HepG2 (cell line): Measurements from ENCODE around the gene TMEM8B. TPM values are rescaled to one million over a fixed set of nuclear protein-coding genes. Genes with fewer than 3 reads are reported as not detected.

Experiments used
- BORCS8-MEF2B ChIP-seq: sonication (generic); formaldehyde crosslinking; IDR thresholded peaks from 2 replicates; pipeline ENCODE4 v1.8.0; 2022; ENCODE audit warnings: mild to moderate bottlenecking, missing genetic modification reagents
- CSRNP1 ChIP-seq: sonication (generic); formaldehyde crosslinking; IDR thresholded peaks from 2 replicates; pipeline ENCODE4 v1.8.1; 2023; ENCODE audit warnings: mild to moderate bottlenecking, missing genetic modification reagents
- DNMT1 ChIP-seq: sonication (generic); formaldehyde crosslinking; IDR thresholded peaks from 2 replicates; pipeline ENCODE4 v1.5.1; 2020; ENCODE audit warnings: mild to moderate bottlenecking, missing genetic modification reagents
- ESRRA ChIP-seq: sonication (generic); formaldehyde crosslinking; IDR thresholded peaks from 2 replicates; pipeline ENCODE4 v1.5.1; 2020; ENCODE audit warnings: mild to moderate bottlenecking, low read depth, missing genetic modification reagents
- JUN ChIP-seq: sonication (generic); formaldehyde crosslinking; IDR thresholded peaks from 2 replicates; pipeline ENCODE4 v1.4.0; 2020; ENCODE audit warnings: mild to moderate bottlenecking, missing genetic modification reagents
- MTF2 ChIP-seq: sonication (generic); formaldehyde crosslinking; IDR thresholded peaks from 2 replicates; pipeline ENCODE4 v1.5.0; 2020; ENCODE audit warnings: missing genetic modification reagents, borderline replicate concordance
- RFXANK ChIP-seq: IDR thresholded peaks from 2 replicates; pipeline ENCODE4 v1.6.1; 2016
- RFXAP ChIP-seq: sonication (generic); formaldehyde crosslinking; IDR thresholded peaks from 2 replicates; pipeline ENCODE4 v1.4.0; 2020; ENCODE audit warnings: missing genetic modification reagents, borderline replicate concordance
- SSRP1 ChIP-seq: IDR thresholded peaks from 2 replicates; pipeline ENCODE4 v1.6.1; 2016; ENCODE audit warnings: control low read depth
- SYNCRIP ChIP-seq: fragments of 200-400 bp; formaldehyde crosslinking; IDR thresholded peaks from 2 replicates; pipeline ENCODE4 v1.6.1; 2018; ENCODE audit warnings: mild to moderate bottlenecking, low read depth, low read length; ENCODE audit not compliant: insufficient read depth
- TFDP2 ChIP-seq: sonication (generic); formaldehyde crosslinking; IDR thresholded peaks from 2 replicates; pipeline ENCODE4 v1.4.0; 2020; ENCODE audit warnings: missing genetic modification reagents
- THYN1 ChIP-seq: sonication (generic); formaldehyde crosslinking; IDR thresholded peaks from 2 replicates; pipeline ENCODE4 v1.8.1; 2023; ENCODE audit warnings: low read depth, mild to moderate bottlenecking, moderate library complexity, missing genetic modification reagents, borderline replicate concordance
- ZNF224 ChIP-seq: sonication (generic); formaldehyde crosslinking; IDR thresholded peaks from 2 replicates; pipeline ENCODE4 v1.5.0; 2020; ENCODE audit warnings: mild to moderate bottlenecking, missing genetic modification reagents
- ZNF562 ChIP-seq: sonication (generic); formaldehyde crosslinking; IDR thresholded peaks from 2 replicates; pipeline ENCODE4 v1.8.0; 2022; ENCODE audit warnings: missing genetic modification reagents, borderline replicate concordance
- ZNF609 ChIP-seq: sonication (generic); formaldehyde crosslinking; IDR thresholded peaks from 2 replicates; pipeline ENCODE4 v1.4.0; 2020; ENCODE audit warnings: mild to moderate bottlenecking, missing genetic modification reagents, borderline replicate concordance
- ZNF710 ChIP-seq: sonication (generic); formaldehyde crosslinking; IDR thresholded peaks from 2 replicates; pipeline ENCODE4 v1.5.0; 2020; ENCODE audit warnings: mild to moderate bottlenecking, missing genetic modification reagents, borderline replicate concordance
- polyA plus RNA-seq, 8 experiments: library from polyadenylated mRNA; depleted of rRNA in 3 of 8; stranded (reverse) in 7 of 8; unstranded in 1 of 8; fragments of >200 nt; fragmentation: Illumina TruSeq in 4 of 8; extraction: Trizol in 4 of 8; gene quantifications; 2 replicates each; pipeline versions ENCODE4 v1.2.1 to v1.2.3, GENCODE V29; 2011 to 2016; ENCODE audit warnings: low read depth in 4 of 8, missing spikeins in 1 of 8, mixed read lengths in 1 of 8; ENCODE audit not compliant: insufficient read depth in 1 of 8
- total RNA-seq, 5 experiments: library from RNA; depleted of rRNA; stranded (reverse); fragments of >200 nt; fragmentation: Illumina TruSeq; extraction: Trizol; gene quantifications; 2 replicates each; pipeline ENCODE4 v1.2.3, GENCODE V29; 2016; ENCODE audit warnings: low read depth in 1 of 5
- TF ChIP-seq, protein P1 (sequence below): IDR thresholded peaks from 2 replicates; pipeline ENCODE4 v1.6.1; 2016; ENCODE audit warnings: mild to moderate bottlenecking, missing biosample characterization, missing genetic modification reagents
- TF ChIP-seq, protein P2 (sequence below): sonication (generic); formaldehyde crosslinking; IDR thresholded peaks from 2 replicates; pipeline ENCODE4 v1.8.1; 2023; ENCODE audit warnings: missing genetic modification reagents, inconsistent platforms, borderline replicate concordance

Gene TMEM8B
- total and polyA plus RNA-seq, 2 of the 13 experiments (the other 11 are each of a cell fraction or from before 2014, with no cell fraction given), result 2.1 to 2.7 TPM

- no peak for TF ChIP-seq ZNF609 (CRISPR knock-in tag)
- no peak for TF ChIP-seq JUN
- TF ChIP-seq DNMT1 (CRISPR knock-in tag), result no peak
- TF ChIP-seq RFXAP (CRISPR knock-in tag), result 0 out of 2 replicates have a peak, but pooled peaks have one; percentile 15
- TF ChIP-seq BORCS8-MEF2B (CRISPR knock-in tag), result peak; percentile 74
- 0 out of 2 replicates have a peak, but pooled peaks have one; percentile 50 for TF ChIP-seq CSRNP1 (CRISPR knock-in tag)
- no peak for TF ChIP-seq ESRRA (CRISPR knock-in tag)
- TF ChIP-seq SSRP1, result no peak
- no peak for TF ChIP-seq ZNF224 (CRISPR knock-in tag)
- 0 out of 2 replicates have a peak, but pooled peaks have one; percentile 26 for TF ChIP-seq TFDP2 (CRISPR knock-in tag)
- TF ChIP-seq MTF2 (CRISPR knock-in tag), result no peak
- no peak for TF ChIP-seq SYNCRIP
- TF ChIP-seq, protein P1, sequence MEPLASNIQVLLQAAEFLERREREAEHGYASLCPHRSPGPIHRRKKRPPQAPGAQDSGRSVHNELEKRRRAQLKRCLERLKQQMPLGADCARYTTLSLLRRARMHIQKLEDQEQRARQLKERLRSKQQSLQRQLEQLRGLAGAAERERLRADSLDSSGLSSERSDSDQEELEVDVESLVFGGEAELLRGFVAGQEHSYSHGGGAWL, result no peak
- TF ChIP-seq, protein P2, sequence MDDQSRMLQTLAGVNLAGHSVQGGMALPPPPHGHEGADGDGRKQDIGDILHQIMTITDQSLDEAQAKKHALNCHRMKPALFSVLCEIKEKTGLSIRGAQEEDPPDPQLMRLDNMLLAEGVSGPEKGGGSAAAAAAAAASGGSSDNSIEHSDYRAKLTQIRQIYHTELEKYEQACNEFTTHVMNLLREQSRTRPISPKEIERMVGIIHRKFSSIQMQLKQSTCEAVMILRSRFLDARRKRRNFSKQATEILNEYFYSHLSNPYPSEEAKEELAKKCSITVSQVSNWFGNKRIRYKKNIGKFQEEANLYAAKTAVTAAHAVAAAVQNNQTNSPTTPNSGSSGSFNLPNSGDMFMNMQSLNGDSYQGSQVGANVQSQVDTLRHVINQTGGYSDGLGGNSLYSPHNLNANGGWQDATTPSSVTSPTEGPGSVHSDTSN (CRISPR knock-in tag), result no peak
- TF ChIP-seq ZNF562 (CRISPR knock-in tag), result no peak
- TF ChIP-seq THYN1 (CRISPR knock-in tag), result peak; percentile 26; the same call in 1 of the 2 replicates
- peak; percentile 77; the same call in 1 of the 2 replicates for TF ChIP-seq RFXANK
- TF ChIP-seq ZNF710 (CRISPR knock-in tag), result peak; percentile 68; the same call in 1 of the 2 replicates
Observed at GRCh38 chr9:35812025-35812602, 16.9 kb upstream of the TMEM8B start, which contains the start of gene SPAG8 (continued).
